HepG2 (cell line): ENCODE measurements around the gene NDUFA13. TPM values are rescaled to one million over a fixed set of nuclear protein-coding genes. Genes with fewer than 3 reads are reported as not detected.

Experiments
- GATAD1 ChIP-seq: IDR thresholded peaks from 2 replicates; pipeline ENCODE4 v1.6.1; 2016; ENCODE audit warnings: missing genetic modification reagents, missing compliant biosample characterization
- MIER3 ChIP-seq: IDR thresholded peaks from 2 replicates; pipeline ENCODE4 v1.6.1; 2016; ENCODE audit warnings: missing compliant biosample characterization, borderline replicate concordance
- PAWR ChIP-seq: sonication (generic); formaldehyde crosslinking; IDR thresholded peaks from 2 replicates; pipeline ENCODE4 v1.4.0; 2020; ENCODE audit warnings: missing genetic modification reagents, mild to moderate bottlenecking, borderline replicate concordance
- ZNF34 ChIP-seq: sonication (generic); formaldehyde crosslinking; IDR thresholded peaks from 2 replicates; pipeline ENCODE4 v1.4.0; 2020; ENCODE audit warnings: mild to moderate bottlenecking, missing genetic modification reagents, borderline replicate concordance
- polyA plus RNA-seq, 8 experiments: library from polyadenylated mRNA; depleted of rRNA in 3 of 8; stranded (reverse) in 7 of 8; unstranded in 1 of 8; fragments of >200 nt; fragmentation: Illumina TruSeq in 4 of 8; extraction: Trizol in 4 of 8; gene quantifications; 2 replicates each; pipeline versions ENCODE4 v1.2.1 to v1.2.3, GENCODE V29; 2011 to 2016; ENCODE audit warnings: low read depth in 4 of 8, missing spikeins in 1 of 8, mixed read lengths in 1 of 8; ENCODE audit not compliant: insufficient read depth in 1 of 8
- total RNA-seq, 5 experiments: library from RNA; depleted of rRNA; stranded (reverse); fragments of >200 nt; fragmentation: Illumina TruSeq; extraction: Trizol; gene quantifications; 2 replicates each; pipeline ENCODE4 v1.2.3, GENCODE V29; 2016; ENCODE audit warnings: low read depth in 1 of 5
- TF ChIP-seq, protein P1 (sequence below): sonication (generic); formaldehyde crosslinking; IDR thresholded peaks from 2 replicates; pipeline ENCODE4 v1.4.0; 2020; ENCODE audit warnings: missing genetic modification reagents
- TF ChIP-seq, protein P2 (sequence below): sonication (generic); formaldehyde crosslinking; IDR thresholded peaks from 2 replicates; pipeline ENCODE4 v1.5.1; 2020; ENCODE audit warnings: missing genetic modification reagents, mild to moderate bottlenecking, borderline replicate concordance
- TF ChIP-seq, protein P3 (sequence below), 2 experiments: sonication (generic) in 1 of 2; formaldehyde crosslinking in 1 of 2; IDR thresholded peaks; 2 replicates each; pipeline versions ENCODE4 v1.4.0 to v1.6.1; 2016 to 2020; ENCODE audit warnings: borderline replicate concordance in 1 of 2, low read depth in 1 of 2, mild to moderate bottlenecking in 1 of 2, missing genetic modification reagents in 1 of 2
- TF ChIP-seq, protein P4 (sequence below): sonication (generic); formaldehyde crosslinking; IDR thresholded peaks from 2 replicates; pipeline ENCODE4 v1.5.0; 2020; ENCODE audit warnings: mild to moderate bottlenecking, missing genetic modification reagents, moderate library complexity
- TF ChIP-seq, protein P5 (sequence below): sonication (generic); formaldehyde crosslinking; IDR thresholded peaks from 2 replicates; pipeline ENCODE4 v1.4.0; 2020; ENCODE audit warnings: mild to moderate bottlenecking, missing genetic modification reagents
- TF ChIP-seq, protein P6 (sequence below): sonication (generic); formaldehyde crosslinking; IDR thresholded peaks from 2 replicates; pipeline ENCODE4 v1.4.0; 2020; ENCODE audit warnings: missing genetic modification reagents, mild to moderate bottlenecking, borderline replicate concordance
- TF ChIP-seq, protein P7 (sequence below): sonication (generic); formaldehyde crosslinking; IDR thresholded peaks from 2 replicates; pipeline ENCODE4 v1.4.0; 2020; ENCODE audit warnings: mild to moderate bottlenecking, missing genetic modification reagents

The NDUFA13 gene
- total and polyA plus RNA-seq, 2 of the 13 experiments (the other 11 are each of a cell fraction or from before 2014, with no cell fraction given): 337 to 366 TPM

DNA sequence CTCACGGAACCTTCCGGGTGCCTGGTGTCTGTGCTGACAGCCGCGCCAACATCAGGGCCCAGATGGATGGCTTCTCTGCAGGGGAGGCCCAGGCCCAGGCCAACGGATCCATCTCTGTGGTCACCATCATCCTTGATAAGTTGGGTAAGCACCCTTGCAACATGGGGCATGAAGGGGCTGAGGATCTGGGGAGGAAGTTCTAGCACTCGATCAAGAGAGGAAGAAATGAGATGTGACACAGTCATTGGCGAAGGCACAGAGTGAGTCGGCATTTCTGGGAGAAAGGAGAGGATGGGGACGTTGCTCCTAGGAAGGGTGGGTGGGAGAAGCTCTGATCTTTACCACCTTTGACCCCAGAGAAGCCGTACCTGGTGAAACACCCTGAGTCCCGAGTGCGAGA, 26.5 kb downstream of the NDUFA13 start (continued):
- TF ChIP-seq, protein P1, sequence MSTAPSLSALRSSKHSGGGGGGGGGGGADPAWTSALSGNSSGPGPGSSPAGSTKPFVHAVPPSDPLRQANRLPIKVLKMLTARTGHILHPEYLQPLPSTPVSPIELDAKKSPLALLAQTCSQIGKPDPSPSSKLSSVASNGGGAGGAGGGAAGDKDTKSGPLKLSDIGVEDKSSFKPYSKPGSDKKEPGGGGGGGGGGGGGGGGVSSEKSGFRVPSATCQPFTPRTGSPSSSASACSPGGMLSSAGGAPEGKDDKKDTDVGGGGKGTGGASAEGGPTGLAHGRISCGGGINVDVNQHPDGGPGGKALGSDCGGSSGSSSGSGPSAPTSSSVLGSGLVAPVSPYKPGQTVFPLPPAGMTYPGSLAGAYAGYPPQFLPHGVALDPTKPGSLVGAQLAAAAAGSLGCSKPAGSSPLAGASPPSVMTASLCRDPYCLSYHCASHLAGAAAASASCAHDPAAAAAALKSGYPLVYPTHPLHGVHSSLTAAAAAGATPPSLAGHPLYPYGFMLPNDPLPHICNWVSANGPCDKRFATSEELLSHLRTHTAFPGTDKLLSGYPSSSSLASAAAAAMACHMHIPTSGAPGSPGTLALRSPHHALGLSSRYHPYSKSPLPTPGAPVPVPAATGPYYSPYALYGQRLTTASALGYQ (CRISPR knock-in tag): no peak
- TF ChIP-seq, protein P2, sequence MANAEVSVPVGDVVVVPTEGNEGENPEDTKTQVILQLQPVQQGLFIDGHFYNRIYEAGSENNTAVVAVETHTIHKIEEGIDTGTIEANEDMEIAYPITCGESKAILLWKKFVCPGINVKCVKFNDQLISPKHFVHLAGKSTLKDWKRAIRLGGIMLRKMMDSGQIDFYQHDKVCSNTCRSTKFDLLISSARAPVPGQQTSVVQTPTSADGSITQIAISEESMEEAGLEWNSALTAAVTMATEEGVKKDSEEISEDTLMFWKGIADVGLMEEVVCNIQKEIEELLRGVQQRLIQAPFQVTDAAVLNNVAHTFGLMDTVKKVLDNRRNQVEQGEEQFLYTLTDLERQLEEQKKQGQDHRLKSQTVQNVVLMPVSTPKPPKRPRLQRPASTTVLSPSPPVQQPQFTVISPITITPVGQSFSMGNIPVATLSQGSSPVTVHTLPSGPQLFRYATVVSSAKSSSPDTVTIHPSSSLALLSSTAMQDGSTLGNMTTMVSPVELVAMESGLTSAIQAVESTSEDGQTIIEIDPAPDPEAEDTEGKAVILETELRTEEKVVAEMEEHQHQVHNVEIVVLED (CRISPR knock-in tag): no peak
- TF ChIP-seq, protein P3, sequence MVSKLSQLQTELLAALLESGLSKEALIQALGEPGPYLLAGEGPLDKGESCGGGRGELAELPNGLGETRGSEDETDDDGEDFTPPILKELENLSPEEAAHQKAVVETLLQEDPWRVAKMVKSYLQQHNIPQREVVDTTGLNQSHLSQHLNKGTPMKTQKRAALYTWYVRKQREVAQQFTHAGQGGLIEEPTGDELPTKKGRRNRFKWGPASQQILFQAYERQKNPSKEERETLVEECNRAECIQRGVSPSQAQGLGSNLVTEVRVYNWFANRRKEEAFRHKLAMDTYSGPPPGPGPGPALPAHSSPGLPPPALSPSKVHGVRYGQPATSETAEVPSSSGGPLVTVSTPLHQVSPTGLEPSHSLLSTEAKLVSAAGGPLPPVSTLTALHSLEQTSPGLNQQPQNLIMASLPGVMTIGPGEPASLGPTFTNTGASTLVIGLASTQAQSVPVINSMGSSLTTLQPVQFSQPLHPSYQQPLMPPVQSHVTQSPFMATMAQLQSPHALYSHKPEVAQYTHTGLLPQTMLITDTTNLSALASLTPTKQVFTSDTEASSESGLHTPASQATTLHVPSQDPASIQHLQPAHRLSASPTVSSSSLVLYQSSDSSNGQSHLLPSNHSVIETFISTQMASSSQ (IDR thresholded peaks at IDR 0.05; ENCODE audit: low read depth): no peak
- TF ChIP-seq, protein P3 (CRISPR knock-in tag; IDR thresholded peaks at IDR 0.05; ENCODE audit: borderline replicate concordance): no peak
- TF ChIP-seq ZNF34 (CRISPR knock-in tag) (no peak), PAWR (CRISPR knock-in tag) (no peak), MIER3 (CRISPR knock-in tag) (no peak), GATAD1 (CRISPR knock-in tag) (no peak)
- TF ChIP-seq, protein P4, sequence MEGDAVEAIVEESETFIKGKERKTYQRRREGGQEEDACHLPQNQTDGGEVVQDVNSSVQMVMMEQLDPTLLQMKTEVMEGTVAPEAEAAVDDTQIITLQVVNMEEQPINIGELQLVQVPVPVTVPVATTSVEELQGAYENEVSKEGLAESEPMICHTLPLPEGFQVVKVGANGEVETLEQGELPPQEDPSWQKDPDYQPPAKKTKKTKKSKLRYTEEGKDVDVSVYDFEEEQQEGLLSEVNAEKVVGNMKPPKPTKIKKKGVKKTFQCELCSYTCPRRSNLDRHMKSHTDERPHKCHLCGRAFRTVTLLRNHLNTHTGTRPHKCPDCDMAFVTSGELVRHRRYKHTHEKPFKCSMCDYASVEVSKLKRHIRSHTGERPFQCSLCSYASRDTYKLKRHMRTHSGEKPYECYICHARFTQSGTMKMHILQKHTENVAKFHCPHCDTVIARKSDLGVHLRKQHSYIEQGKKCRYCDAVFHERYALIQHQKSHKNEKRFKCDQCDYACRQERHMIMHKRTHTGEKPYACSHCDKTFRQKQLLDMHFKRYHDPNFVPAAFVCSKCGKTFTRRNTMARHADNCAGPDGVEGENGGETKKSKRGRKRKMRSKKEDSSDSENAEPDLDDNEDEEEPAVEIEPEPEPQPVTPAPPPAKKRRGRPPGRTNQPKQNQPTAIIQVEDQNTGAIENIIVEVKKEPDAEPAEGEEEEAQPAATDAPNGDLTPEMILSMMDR (CRISPR knock-in tag): no peak
- TF ChIP-seq, protein P5, sequence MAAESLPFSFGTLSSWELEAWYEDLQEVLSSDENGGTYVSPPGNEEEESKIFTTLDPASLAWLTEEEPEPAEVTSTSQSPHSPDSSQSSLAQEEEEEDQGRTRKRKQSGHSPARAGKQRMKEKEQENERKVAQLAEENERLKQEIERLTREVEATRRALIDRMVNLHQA (CRISPR knock-in tag): no peak
- TF ChIP-seq, protein P6, sequence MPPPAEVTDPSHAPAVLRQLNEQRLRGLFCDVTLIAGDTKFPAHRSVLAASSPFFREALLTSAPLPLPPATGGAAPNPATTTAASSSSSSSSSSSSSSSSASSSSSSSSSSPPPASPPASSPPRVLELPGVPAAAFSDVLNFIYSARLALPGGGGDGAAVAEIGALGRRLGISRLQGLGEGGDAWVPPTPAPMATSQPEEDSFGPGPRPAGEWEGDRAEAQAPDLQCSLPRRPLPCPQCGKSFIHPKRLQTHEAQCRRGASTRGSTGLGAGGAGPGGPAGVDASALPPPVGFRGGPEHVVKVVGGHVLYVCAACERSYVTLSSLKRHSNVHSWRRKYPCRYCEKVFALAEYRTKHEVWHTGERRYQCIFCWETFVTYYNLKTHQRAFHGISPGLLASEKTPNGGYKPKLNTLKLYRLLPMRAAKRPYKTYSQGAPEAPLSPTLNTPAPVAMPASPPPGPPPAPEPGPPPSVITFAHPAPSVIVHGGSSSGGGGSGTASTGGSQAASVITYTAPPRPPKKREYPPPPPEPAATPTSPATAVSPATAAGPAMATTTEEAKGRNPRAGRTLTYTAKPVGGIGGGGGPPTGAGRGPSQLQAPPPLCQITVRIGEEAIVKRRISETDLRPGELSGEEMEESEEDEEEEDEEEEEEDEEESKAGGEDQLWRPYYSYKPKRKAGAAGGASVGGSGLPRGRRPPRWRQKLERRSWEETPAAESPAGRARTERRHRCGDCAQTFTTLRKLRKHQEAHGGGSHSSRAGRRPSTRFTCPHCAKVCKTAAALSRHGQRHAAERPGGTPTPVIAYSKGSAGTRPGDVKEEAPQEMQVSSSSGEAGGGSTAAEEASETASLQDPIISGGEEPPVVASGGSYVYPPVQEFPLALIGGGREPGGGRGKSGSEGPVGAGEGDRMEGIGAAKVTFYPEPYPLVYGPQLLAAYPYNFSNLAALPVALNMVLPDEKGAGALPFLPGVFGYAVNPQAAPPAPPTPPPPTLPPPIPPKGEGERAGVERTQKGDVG: no peak
- TF ChIP-seq, protein P7, sequence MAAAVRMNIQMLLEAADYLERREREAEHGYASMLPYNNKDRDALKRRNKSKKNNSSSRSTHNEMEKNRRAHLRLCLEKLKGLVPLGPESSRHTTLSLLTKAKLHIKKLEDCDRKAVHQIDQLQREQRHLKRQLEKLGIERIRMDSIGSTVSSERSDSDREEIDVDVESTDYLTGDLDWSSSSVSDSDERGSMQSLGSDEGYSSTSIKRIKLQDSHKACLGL: no peak
